Measurements from ENCODE around the gene ALDH4A1. TPM values are rescaled to one million over a fixed set of nuclear protein-coding genes. Genes with fewer than 3 reads are reported as not detected.

The ALDH4A1 gene
- total RNA-seq, 2 experiments from 2014 or later, result 0.61 to 0.71 TPM

GRCh38 chr1:18917071-18917799, 14.9 kb upstream of the ALDH4A1 start:
- Mint-ChIP-seq H3K4me3 (no peak overlapping the region), H3K4me1 (ENCODE audit: low read depth) (peaks cover 25% of the 10 kb centered on the region), H3K27me3 (no peaks in the 10 kb centered on the region), H3K27ac (no peak overlapping the region), H3K36me3 (ENCODE audit: low read depth) (peaks cover 75% of the 10 kb centered on the region), H3K9me3 (no peaks in the 10 kb centered on the region)
- POLR2A ChIA-PET, result interaction anchor here (0.5 kb wide), 1 partner anchor 434 kb away, joined by 3 read pairs; no protein-coding TSS in a partner anchor
- DNase-seq (no peak), ATAC-seq (ENCODE audit: poor library complexity) (no peak)
- CTCF ChIA-PET, result no interaction called here
- no peak overlapping the region for H3K27ac ChIP-seq (ENCODE audit: low read depth in 1 of 2, low read length in 2 of 2)
- H3K4me1 ChIP-seq (ENCODE audit: insufficient read depth, low read length), result peaks cover 18% of the 10 kb centered on the region
- no peak for TF ChIP-seq CTCF (IDR thresholded peaks at IDR 0.05)
- no peaks in the 10 kb centered on the region for H3K27me3 ChIP-seq (ENCODE audit: control insufficient read depth in 1 of 2, insufficient read depth in 2 of 2, low read length in 2 of 2)
- no peaks in the 10 kb centered on the region for H3K9me3 ChIP-seq (ENCODE audit: control insufficient read depth in 1 of 2, insufficient read depth in 1 of 2, low read length in 2 of 2)
- no peak overlapping the region for H3K4me3 ChIP-seq (ENCODE audit: low read length)
- peaks cover 79% of the 10 kb centered on the region for H3K36me3 ChIP-seq (ENCODE audit: insufficient read depth, low read length)
- intact Hi-C loops (cut with DNase I, micrococcal nuclease), result no loop called here

- ChIA-PET POLR2A (interaction anchor here (1.0 to 1.5 kb wide), 3 partner anchors 8 to 48 kb away, joined by 3 to 5 read pairs (median 3); no protein-coding TSS in a partner anchor), CTCF (interaction anchor here (0.5 to 3.8 kb wide), 4 partner anchors 8 to 59 kb away, joined by 3 to 53 read pairs (median 16); partner anchors contain the start of gene ALDH4A1)
- intact Hi-C loops (cut with DNase I, micrococcal nuclease), result no loop called here
- DNase-seq (no peak), ATAC-seq (ENCODE audit: poor library complexity) (no peak)
- Mint-ChIP-seq H3K9me3 (no peaks in the 10 kb centered on the region), H3K4me3 (no peak overlapping the region), H3K27me3 (no peaks in the 10 kb centered on the region), H3K4me1 (ENCODE audit: low read depth) (peaks cover 14% of the 10 kb centered on the region), H3K36me3 (ENCODE audit: low read depth) (peaks cover 83% of the 10 kb centered on the region), H3K27ac (peak overlapping the region; percentile 12)
- no peaks in the 10 kb centered on the region for H3K27me3 ChIP-seq (ENCODE audit: control insufficient read depth in 1 of 2, insufficient read depth in 2 of 2, low read length in 2 of 2)
- H3K9me3 ChIP-seq (ENCODE audit: control insufficient read depth in 1 of 2, insufficient read depth in 1 of 2, low read length in 2 of 2), result no peaks in the 10 kb centered on the region
- TF ChIP-seq CTCF (IDR thresholded peaks at IDR 0.05), result no peak
- no peak overlapping the region for H3K4me3 ChIP-seq (ENCODE audit: low read length)
- no peak overlapping the region for H3K27ac ChIP-seq (ENCODE audit: low read depth in 1 of 2, low read length in 2 of 2)
- peaks cover 11% of the 10 kb centered on the region for H3K4me1 ChIP-seq (ENCODE audit: insufficient read depth, low read length)
- H3K36me3 ChIP-seq (ENCODE audit: insufficient read depth, low read length), result peaks cover 90% of the 10 kb centered on the region
Measured at GRCh38 chr1:18915341-18915740, 13.0 kb upstream of the ALDH4A1 start.

- POLR2A ChIA-PET, result interaction anchor here (1.0 to 2.7 kb wide), 9 partner anchors 10 to 161 kb away, joined by 3 to 14 read pairs (median 6); partner anchors contain the start of genes ALDH4A1 and IFFO2
- peak; percentile 86 for ATAC-seq (ENCODE audit: poor library complexity)
- Histone ChIP-seq H3K9me3 (ENCODE audit: control insufficient read depth in 1 of 2, insufficient read depth in 1 of 2, low read length in 2 of 2) (no peaks in the 10 kb centered on the region), H3K27ac (ENCODE audit: low read depth in 1 of 2, low read length in 2 of 2) (no peak overlapping the region), H3K4me1 (ENCODE audit: insufficient read depth, low read length) (peaks cover 14% of the 10 kb centered on the region), H3K36me3 (ENCODE audit: insufficient read depth, low read length) (peaks cover 90% of the 10 kb centered on the region), H3K4me3 (ENCODE audit: low read length) (no peak overlapping the region), H3K27me3 (ENCODE audit: control insufficient read depth in 1 of 2, insufficient read depth in 2 of 2, low read length in 2 of 2) (no peaks in the 10 kb centered on the region)
- CTCF ChIA-PET, result interaction anchor here (0.6 to 3.8 kb wide), 25 partner anchors 8 to 166 kb away, joined by 3 to 53 read pairs (median 9); partner anchors contain the start of genes ALDH4A1 and IFFO2
- peak overlapping the region; percentile 16 for H3K27ac Mint-ChIP-seq
- peak; percentile 95 for TF ChIP-seq CTCF (IDR thresholded peaks at IDR 0.05)
- H3K27me3 Mint-ChIP-seq, result no peaks in the 10 kb centered on the region
- H3K4me3 Mint-ChIP-seq, result no peak overlapping the region
- no peaks in the 10 kb centered on the region for H3K9me3 Mint-ChIP-seq
- H3K4me1 Mint-ChIP-seq (ENCODE audit: low read depth), result peaks cover 6% of the 10 kb centered on the region
- intact Hi-C loops (cut with DNase I, micrococcal nuclease), result loop anchor here (1.0 kb wide), 2 partner anchors 59 to 200 kb away; no protein-coding TSS in a partner anchor
- peak; percentile 56 to 87 (median 70) for DNase-seq
- peaks cover 86% of the 10 kb centered on the region for H3K36me3 Mint-ChIP-seq (ENCODE audit: low read depth)
Measured at GRCh38 chr1:18913065-18913835, 10.9 kb upstream of the ALDH4A1 start.

All from CD4-positive, alpha-beta T cell (primary cell).